HEK293 (cell line): ENCODE measurements around the gene ZNF717.
"Not testable (repeated sequence)": the region's sequence is repeated elsewhere in the genome, so short reads cannot be mapped to it uniquely, and the experiment has no call there.

ENCODE experiments used
- CTCF ChIA-PET: fragments of 350-600 bp; formaldehyde crosslinking; extraction: SDS; loops from one replicate; lab custom pipeline; 2021; ENCODE audit warnings: antibody characterized with exemption; lab: Yijun Ruan, JAX
- POLR2A ChIA-PET: fragments of 300-600 bp; formaldehyde crosslinking; extraction: SDS; loops from one replicate; lab custom pipeline; 2020; ENCODE audit warnings: antibody characterized with exemption, inconsistent platforms; lab: Yijun Ruan, JAX
- H3K27ac ChIP-seq: fragments of 200-500 bp; sonication (Bioruptor generic); 2 replicates; pipeline ENCODE4 v1.5.1; 2014; ENCODE audit warnings: low read depth, low read length, control low read depth, inconsistent platforms; ENCODE audit errors: extremely low read depth
- H3K36me3 ChIP-seq, 2 experiments: fragments of 200-500 bp in 1 of 2; sonication (Bioruptor generic) in 1 of 2; 1 replicate in 1 of 2; 2 replicates in 1 of 2; pipeline ENCODE4 v1.5.1; 2014 to 2017; ENCODE audit warnings: inconsistent platforms in 2 of 2, low read length in 2 of 2; ENCODE audit not compliant: control insufficient read depth in 2 of 2, insufficient read depth in 1 of 2
- H3K4me1 ChIP-seq: fragments of 200-500 bp; sonication (Bioruptor generic); 2 replicates; pipeline ENCODE4 v1.5.1; 2014; ENCODE audit warnings: mild to moderate bottlenecking, low read length, inconsistent platforms; ENCODE audit not compliant: control insufficient read depth, insufficient read depth
- H3K4me3 ChIP-seq: 2 replicates; pipeline ENCODE4 v1.5.1; 2011; ENCODE audit warnings: low read depth, mild to moderate bottlenecking, control low read depth, low read length, moderate library complexity
- H3K9me3 ChIP-seq: fragments of 200-500 bp; sonication (Bioruptor generic); 2 replicates; pipeline ENCODE4 v1.5.1; 2014; ENCODE audit warnings: low read depth, low read length, inconsistent platforms; ENCODE audit not compliant: control insufficient read depth, insufficient read depth
- SP2 ChIP-seq: fragments of 450-650 bp; formaldehyde crosslinking; IDR thresholded peaks from 2 replicates; pipeline ENCODE4 v1.5.1; 2016; ENCODE audit warnings: missing biosample characterization, missing genetic modification characterization
- ZBTB26 ChIP-seq: fragments of 450-650 bp; formaldehyde crosslinking; optimal IDR thresholded peaks from 2 replicates; pipeline ENCODE3; 2016; ENCODE audit warnings: missing biosample characterization, mild to moderate bottlenecking, missing genetic modification characterization
- ZNF518A ChIP-seq: fragments of 450-650 bp; formaldehyde crosslinking; conservative IDR thresholded peaks from 2 replicates; pipeline ENCODE4 v1.5.1; 2016; ENCODE audit warnings: low read depth, missing biosample characterization, missing genetic modification characterization
- ZNF843 ChIP-seq: fragments of 450-650 bp; formaldehyde crosslinking; IDR thresholded peaks from 2 replicates; pipeline ENCODE4 v1.5.1; 2016; ENCODE audit warnings: missing biosample characterization, missing genetic modification characterization

ZNF717 gene

GRCh38 chr3:75785081-75785755, at the start of gene ZNF717:
Gene ZNF717, minus strand, starts transcription at chr3:75785549. Its CDS starts 2,187 bp downstream, at chr3:75783362.
- peak; percentile 15 for TF ChIP-seq ZBTB26 (tag by site-specific recombination)
- TF ChIP-seq SP2 (tag by site-specific recombination): peak; percentile 29; the same call in 1 of the 2 replicates
- TF ChIP-seq ZNF518A (tag by site-specific recombination): 0 out of 2 replicates have a peak, but pooled peaks have one; percentile 29
- CTCF ChIA-PET, H3K27ac ChIP-seq, H3K4me1 ChIP-seq, H3K9me3 ChIP-seq, POLR2A ChIA-PET: not testable (repeated sequence)
- peak within 1 kb of the TSS; percentile 61 for H3K4me3 ChIP-seq
- H3K36me3 ChIP-seq: peaks cover 0 to 29% of the 10 kb centered on the region in 2 experiments; a peak in 1 of 3 replicates

GRCh38 chr3:75831076-75831475, 45.7 kb upstream of the ZNF717 start:
- CTCF ChIA-PET, H3K9me3 ChIP-seq, H3K27ac ChIP-seq, POLR2A ChIA-PET, H3K4me3 ChIP-seq, H3K36me3 ChIP-seq, H3K4me1 ChIP-seq: not testable (repeated sequence)

- CTCF ChIA-PET, H3K36me3 ChIP-seq, H3K4me1 ChIP-seq, H3K27ac ChIP-seq, H3K9me3 ChIP-seq, POLR2A ChIA-PET, H3K4me3 ChIP-seq: not testable (repeated sequence)
Observed at GRCh38 chr3:75818019-75818418, 32.7 kb upstream of the ZNF717 start.

GRCh38 chr3:75816287-75817180, 31.2 kb upstream of the ZNF717 start:
- POLR2A ChIA-PET, H3K27ac ChIP-seq, H3K4me1 ChIP-seq, H3K4me3 ChIP-seq, H3K36me3 ChIP-seq, H3K9me3 ChIP-seq: not testable (repeated sequence)
- CTCF ChIA-PET: interaction anchor here (0.6 kb wide), 2 partner anchors 429 to 662 kb away, joined by 3 to 4 read pairs; no protein-coding TSS in a partner anchor

GRCh38 chr3:75814797-75815196, 29.4 kb upstream of the ZNF717 start:
- POLR2A ChIA-PET: no interaction called here

More at GRCh38 chr3:75814797-75815196, 29.4 kb upstream of the ZNF717 start:
- CTCF ChIA-PET: no interaction called here
- Histone ChIP-seq H3K27ac (no peak overlapping the region), H3K4me3 (no peak overlapping the region), H3K4me1 (no peaks in the 10 kb centered on the region)
- TF ChIP-seq ZNF843 (tag by site-specific recombination): no peak
- TF ChIP-seq, all 188 proteins: peak for 0
- H3K9me3 ChIP-seq: no peaks in the 10 kb centered on the region
- H3K36me3 ChIP-seq: no peaks in the 10 kb centered on the region
